Mesodermal cell (in vitro differentiated cells): ENCODE results near the gene CASP8.
"Not testable (repeated sequence)": the region's sequence is repeated elsewhere in the genome, so short reads cannot be mapped to it uniquely, and the experiment has no call there.

ENCODE experiments used
- H3K27ac ChIP-seq: 2 replicates; pipeline ENCODE4 v1.7.0; 2013; ENCODE audit warnings: mild to moderate bottlenecking, low read depth, low read length, moderate library complexity; ENCODE audit not compliant: severe bottlenecking
- H3K36me3 ChIP-seq: 2 replicates; pipeline ENCODE4 v1.7.1; 2013; ENCODE audit warnings: mild to moderate bottlenecking, low read length, moderate library complexity; ENCODE audit not compliant: control insufficient read depth, insufficient read depth
- H3K4me1 ChIP-seq: one replicate; pipeline ENCODE4 v1.7.1; 2013; ENCODE audit warnings: mild to moderate bottlenecking, low read length; ENCODE audit not compliant: insufficient read depth, control insufficient read depth, poor library complexity, severe bottlenecking
- H3K4me3 ChIP-seq: 2 replicates; pipeline ENCODE4 v1.7.0; 2013; ENCODE audit warnings: low read length, control low read depth, mild to moderate bottlenecking; ENCODE audit not compliant: insufficient read depth, poor library complexity, severe bottlenecking; ENCODE audit errors: extremely low read depth
- H3K9me3 ChIP-seq: 2 replicates; pipeline ENCODE4 v1.7.1; 2013; ENCODE audit warnings: mild to moderate bottlenecking, low read length, moderate library complexity; ENCODE audit not compliant: control insufficient read depth
- WGBS, 2 experiments: methylation state at CpG; one replicate each; pipeline ENCODE4 v1.1.5; 2013; ENCODE audit warnings: missing lambda C conversion rate in 2 of 2; ENCODE audit not compliant: insufficient coverage in 2 of 2; 5-methylcytosine and 5-hydroxymethylcytosine counted together

The CASP8 gene

DNA sequence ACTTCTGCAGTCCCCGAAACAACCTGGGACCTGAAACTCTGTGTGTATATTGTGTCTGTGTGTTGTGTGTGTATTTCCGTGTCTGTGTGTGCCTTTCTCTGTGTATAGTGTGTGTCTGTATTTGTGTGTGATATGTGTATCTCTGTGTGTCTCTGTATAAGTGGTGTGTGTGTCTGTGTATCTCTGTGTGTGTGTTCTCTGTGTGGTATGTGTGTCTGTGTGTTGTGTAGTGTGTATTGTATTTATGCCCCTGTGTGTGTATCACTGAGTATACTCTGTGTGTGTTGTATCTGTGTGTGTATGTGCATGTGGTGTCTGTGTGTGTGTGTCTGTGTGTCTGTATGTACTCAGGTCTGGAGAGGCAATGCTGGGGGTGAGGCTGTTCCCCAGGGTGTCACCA, 11.6 kb downstream of the CASP8 start:
- 94 to 95% methylated on average over 2 of the region's 2 CpGs for WGBS, 2 experiments
- Histone ChIP-seq H3K27ac (no peak overlapping the region), H3K36me3 (peaks cover 35% of the 10 kb centered on the region)

DNA sequence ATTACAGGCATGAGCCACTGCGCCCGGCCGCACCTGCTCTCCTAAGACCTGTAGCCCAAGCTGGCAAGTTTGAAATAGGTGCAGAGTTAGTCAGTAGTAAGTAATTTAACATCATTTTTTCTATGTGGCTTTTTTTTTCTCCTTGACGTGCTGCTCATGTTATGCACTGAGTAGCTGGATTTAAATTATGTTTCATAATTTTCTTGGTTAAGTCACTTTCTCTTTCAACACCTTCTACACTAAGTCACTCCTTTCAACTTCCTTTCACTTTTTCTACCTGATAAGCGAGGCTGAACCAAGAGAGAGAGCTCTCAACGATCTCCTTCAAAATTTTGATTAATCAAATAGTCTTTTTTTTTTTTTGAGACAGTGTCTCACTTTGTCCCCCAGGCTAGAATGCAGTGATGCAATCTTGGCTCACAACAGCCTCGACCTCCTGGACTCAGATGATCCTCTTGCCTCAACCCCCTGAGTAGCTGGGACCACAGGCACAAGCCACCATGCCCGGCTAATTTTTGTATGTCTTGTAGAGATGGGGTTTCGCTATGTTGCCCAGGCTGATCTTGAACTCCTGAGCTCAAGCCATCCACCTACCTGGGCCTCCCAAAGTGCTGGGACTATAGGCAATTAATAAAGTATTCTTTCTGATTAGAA, 13.1 kb downstream of the CASP8 start:
- Histone ChIP-seq H3K36me3 (peaks cover 31% of the 10 kb centered on the region), H3K9me3 (no peaks in the 10 kb centered on the region), H3K27ac (no peak overlapping the region), H3K4me3 (no peak overlapping the region), H3K4me1 (no peaks in the 10 kb centered on the region)
- WGBS, 2 experiments = 78 to 96% methylated on average over 1 to 5 of the region's 9 CpGs

More for the DNA sequence above, 11.6 kb downstream of the CASP8 start:
- Histone ChIP-seq H3K4me3 (no peak overlapping the region), H3K9me3 (no peaks in the 10 kb centered on the region), H3K4me1 (no peaks in the 10 kb centered on the region)

DNA sequence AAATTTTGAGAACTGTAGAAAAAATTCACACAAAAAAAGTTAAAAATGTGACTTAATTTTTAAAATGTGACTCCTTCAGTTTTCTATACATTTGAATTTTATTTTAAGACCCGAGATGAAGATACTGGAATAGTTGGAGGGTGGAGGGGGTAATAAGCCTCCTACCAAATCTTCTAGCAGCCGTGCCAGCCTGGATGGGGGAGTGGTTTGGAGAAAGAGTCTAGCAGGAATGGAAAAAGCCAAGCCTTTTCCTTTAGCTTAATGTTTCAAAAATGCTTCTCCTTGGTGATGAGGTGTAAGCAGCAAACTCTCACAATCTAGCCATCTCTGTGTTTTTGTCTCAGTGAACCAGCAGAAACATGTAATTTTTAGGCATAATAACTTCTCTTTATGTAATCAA, 14.7 kb downstream of the CASP8 start:
- H3K36me3 ChIP-seq = peaks cover 42% of the 10 kb centered on the region
- no peaks in the 10 kb centered on the region for H3K9me3 ChIP-seq
- no peak overlapping the region for H3K27ac ChIP-seq
- no peaks in the 10 kb centered on the region for H3K4me1 ChIP-seq
- 100% methylated on average over 1 of the region's 2 CpGs; no CpG with 5 or more reads in 1 of the 2 experiments for WGBS, 2 experiments
- no peak overlapping the region for H3K4me3 ChIP-seq

DNA sequence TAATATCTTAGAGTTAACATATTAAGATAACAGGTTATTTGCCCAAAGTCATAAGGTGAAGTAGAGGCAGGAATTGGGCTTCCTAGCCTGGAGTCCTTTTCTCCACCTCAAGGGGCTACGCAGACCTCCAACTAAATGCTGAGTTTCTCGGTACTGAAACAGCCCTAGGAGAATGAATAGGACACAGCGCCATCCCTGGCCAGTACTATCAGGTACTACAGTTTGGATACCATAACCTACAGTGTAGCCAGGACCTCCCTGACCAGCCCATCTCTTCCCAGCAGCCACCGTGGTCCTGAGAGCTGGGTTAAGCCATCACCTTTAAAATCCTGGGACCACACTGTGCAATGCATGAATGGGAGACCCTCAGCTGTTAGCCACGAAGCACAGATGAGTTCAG, 15.7 kb downstream of the CASP8 start:
- peaks cover 39% of the 10 kb centered on the region for H3K36me3 ChIP-seq
- WGBS, 2 experiments = 75 to 76% methylated on average over 3 to 5 of the region's 5 CpGs
- no peaks in the 10 kb centered on the region for H3K4me1 ChIP-seq
- H3K27ac ChIP-seq = no peak overlapping the region
- no peaks in the 10 kb centered on the region for H3K9me3 ChIP-seq
- H3K4me3 ChIP-seq = no peak overlapping the region

DNA sequence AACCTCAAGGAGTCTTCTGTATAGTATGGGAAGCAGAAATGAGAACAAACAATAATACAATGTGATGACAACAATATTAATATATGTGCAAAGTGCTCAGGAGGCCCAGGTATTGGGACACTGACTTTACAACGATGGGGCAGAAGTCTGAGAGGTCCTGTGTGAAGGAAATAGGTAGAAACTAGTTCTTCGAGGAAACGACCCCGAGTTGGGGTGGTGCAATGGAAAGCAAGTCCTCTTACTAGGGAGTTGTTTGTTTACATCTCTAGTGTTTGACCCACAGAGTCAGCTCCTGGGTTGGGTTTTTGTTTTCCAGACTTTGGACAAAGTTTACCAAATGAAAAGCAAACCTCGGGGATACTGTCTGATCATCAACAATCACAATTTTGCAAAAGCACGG, 16.2 kb downstream of the CASP8 start:
- no peak overlapping the region for H3K4me3 ChIP-seq
- H3K4me1 ChIP-seq = no peaks in the 10 kb centered on the region
- no peaks in the 10 kb centered on the region for H3K9me3 ChIP-seq
- H3K36me3 ChIP-seq = peaks cover 38% of the 10 kb centered on the region
- H3K27ac ChIP-seq = no peak overlapping the region
- 91 to 93% methylated on average over 4 to 5 of the region's 6 CpGs for WGBS, 2 experiments

DNA sequence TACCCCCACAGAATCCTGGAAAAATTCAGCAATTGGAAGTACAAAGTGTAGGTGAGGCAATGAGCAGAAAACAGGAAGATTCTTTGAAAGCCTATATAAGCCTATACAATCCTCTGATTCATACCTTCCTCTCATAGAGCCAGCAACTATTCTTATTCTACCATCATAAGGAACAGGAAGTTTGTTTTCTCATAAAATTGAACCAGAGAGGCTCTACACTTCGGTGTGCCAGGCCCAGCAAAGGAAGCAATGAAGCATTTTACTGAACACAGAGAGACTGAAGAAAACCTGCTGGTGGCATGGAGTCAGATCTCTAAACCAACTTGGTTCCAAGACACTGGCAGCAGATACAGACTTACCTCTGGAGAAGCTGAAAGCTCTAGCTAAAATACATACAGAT, 18.7 kb downstream of the CASP8 start:
- 80 to 100% methylated on average over 1 of the region's 1 CpG for whole genome bisulfite sequencing, 2 experiments
- Histone ChIP-seq H3K36me3 (peaks cover 27% of the 10 kb centered on the region), H3K4me1 (no peaks in the 10 kb centered on the region), H3K27ac (no peak overlapping the region), H3K4me3 (no peak overlapping the region), H3K9me3 (no peaks in the 10 kb centered on the region)

DNA sequence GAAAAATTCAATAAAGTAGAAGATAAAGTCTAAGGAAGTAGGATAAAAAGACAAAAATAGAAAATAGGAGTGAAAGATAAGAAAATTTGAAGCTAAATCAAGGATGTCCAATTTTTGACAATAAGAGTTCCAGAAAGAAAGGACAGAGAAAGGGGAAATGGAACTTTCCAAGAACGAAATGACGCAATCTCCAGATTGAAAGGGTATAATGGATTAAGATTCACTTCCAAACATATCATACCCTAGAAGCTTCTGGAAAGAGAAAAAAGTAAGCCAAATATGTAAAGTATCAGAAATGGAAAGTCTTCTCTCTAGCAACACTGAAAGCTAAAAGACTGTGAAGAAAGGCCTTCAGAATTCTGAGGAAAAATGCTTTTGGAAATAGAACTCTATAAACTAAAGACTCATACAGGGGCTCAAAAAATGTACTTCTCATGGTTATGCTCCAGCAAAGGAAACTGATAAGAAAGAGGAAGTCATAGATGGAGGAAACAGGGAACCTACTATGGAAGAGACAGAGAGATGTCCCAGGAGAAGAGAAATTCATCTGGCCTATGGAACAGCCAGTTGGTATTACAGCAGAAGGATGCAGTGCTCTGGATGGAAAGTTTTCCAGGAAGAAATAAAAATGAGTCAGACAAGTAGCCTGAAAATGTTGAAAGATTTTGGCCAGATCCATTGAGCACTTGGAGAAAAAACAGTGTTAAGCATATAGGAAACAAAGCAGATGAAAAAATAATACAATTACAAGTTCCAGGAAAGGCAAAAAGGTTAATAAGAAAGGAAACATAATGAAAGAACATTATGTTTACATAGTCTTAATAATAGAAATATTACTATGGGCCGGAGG, 20.1 kb downstream of the CASP8 start:
- peaks cover 32% of the 10 kb centered on the region for H3K36me3 ChIP-seq
- H3K4me1 ChIP-seq = no peaks in the 10 kb centered on the region
- no peak overlapping the region for H3K27ac ChIP-seq
- no peak overlapping the region for H3K4me3 ChIP-seq
- no CpG with 5 or more reads among the region's 3 CpGs for WGBS, 2 experiments
- no peaks in the 10 kb centered on the region for H3K9me3 ChIP-seq

DNA sequence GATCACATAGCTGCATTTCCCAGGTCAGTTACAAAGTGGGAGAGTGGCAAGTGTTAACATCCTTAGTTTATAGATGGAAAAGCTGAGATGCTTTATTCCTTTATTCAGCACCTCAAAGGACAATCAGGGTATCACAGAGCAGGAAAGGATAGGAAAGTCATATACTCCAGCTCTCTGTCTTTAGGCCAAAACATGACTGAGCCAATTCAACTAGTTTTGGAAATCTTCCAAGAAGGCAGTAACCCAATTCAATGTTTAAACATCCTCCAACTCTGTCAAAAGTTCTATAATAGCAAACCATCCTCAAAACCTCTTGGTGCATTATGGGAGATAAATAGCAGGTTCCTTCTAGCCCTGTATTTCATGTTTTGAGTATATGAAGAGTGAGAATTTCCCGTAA, 25.2 kb downstream of the CASP8 start:
- H3K36me3 ChIP-seq = peaks cover 43% of the 10 kb centered on the region
- peaks cover 2% of the 10 kb centered on the region for H3K9me3 ChIP-seq
- no peak overlapping the region for H3K4me3 ChIP-seq
- no peak overlapping the region for H3K27ac ChIP-seq
- WGBS, 2 experiments = 100% methylated on average over 1 of the region's 1 CpG
- no peaks in the 10 kb centered on the region for H3K4me1 ChIP-seq

DNA sequence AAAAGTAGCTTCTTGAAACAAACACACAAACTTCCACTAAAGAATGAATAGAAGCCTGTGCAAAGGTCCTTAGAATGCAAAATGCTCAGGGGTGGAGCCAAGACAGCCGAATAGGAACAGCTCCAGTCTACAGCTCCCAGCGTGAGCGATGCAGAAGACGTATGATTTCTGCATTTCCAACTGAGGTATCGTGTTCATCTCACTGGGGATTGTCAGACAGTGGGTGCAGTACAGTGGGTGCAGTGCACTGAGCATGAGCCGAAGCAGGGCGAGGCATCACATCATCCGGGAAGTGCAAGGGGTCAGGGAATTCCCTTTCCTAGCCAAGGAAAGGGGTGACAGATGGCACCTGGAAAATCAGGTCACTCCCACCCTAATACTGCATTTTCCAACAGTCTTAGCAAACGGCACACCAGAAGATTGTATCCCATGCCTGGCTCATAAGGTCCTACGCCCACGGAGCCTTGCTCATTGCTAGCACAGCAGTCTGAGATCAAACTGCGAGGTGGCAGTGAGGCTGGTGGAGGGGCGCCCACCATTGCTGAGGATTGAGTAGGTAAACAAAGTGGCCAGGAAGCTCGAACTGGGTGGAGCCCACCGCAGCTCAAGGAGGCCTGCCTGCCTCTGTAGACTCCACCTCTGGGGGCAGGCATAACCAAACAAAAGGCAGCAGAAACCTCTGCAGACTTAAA, 30.3 kb downstream of the CASP8 start:
- peaks cover 33% of the 10 kb centered on the region for H3K36me3 ChIP-seq
- not testable (repeated sequence) for H3K27ac ChIP-seq, H3K4me1 ChIP-seq, H3K9me3 ChIP-seq, H3K4me3 ChIP-seq
- WGBS, 2 experiments = 93 to 96% methylated on average over 9 to 13 of the region's 15 CpGs

DNA sequence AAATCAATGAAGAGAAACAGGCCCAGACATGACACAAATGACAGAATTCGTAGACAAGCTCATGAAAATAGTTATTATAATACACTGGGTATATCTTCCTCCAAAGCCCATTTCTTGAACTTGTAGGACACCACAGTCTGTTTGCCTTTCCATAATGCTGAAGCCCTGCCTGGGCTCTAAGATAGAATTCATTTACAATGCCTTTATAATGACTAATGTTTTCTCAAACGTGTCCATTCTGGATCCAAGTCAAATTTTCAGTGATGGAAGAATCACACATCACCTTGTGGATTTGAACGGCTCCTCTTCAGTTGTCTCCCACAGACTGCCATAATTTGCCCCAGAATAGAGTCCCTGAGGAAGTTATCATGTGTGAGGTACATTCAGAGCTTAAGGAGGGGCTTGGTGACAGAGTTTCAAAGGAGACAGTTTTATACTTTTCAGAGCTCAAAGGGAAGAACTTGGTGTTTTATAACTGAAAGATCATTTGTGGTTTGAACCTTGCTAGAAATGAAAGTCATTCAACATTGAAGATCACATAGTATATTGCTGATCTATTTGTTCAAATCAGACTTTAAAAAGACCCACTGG, 38.2 kb downstream of the CASP8 start:
- WGBS, 2 experiments = 71 to 92% methylated on average over 1 to 3 of the region's 3 CpGs
- Histone ChIP-seq H3K36me3 (no peaks in the 10 kb centered on the region), H3K4me1 (no peaks in the 10 kb centered on the region), H3K4me3 (no peak overlapping the region), H3K27ac (no peak overlapping the region), H3K9me3 (no peaks in the 10 kb centered on the region)
